ENCODE results near the gene POLR2E.

POLR2E gene

GRCh38 chr19:1139126-1139525 lies 44.0 kb upstream of the POLR2E start:
- Mint-ChIP-seq H3K9me3 (peaks cover 3% of the 10 kb centered on the region), H3K4me1 (peaks cover 4% of the 10 kb centered on the region), H3K27me3 (ENCODE audit: low read depth) (no peaks in the 10 kb centered on the region), H3K27ac (no peak overlapping the region), H3K4me3 (no peak overlapping the region), H3K36me3 (ENCODE audit: low read depth) (peaks cover 34% of the 10 kb centered on the region)
- TF ChIP-seq CTCF (IDR thresholded peaks at IDR 0.05; ENCODE audit: unreplicated experiment in 3 of 3) = no peak

- H3K27ac Mint-ChIP-seq = no peak overlapping the region
- H3K36me3 Mint-ChIP-seq (ENCODE audit: low read depth) = peaks cover 26% of the 10 kb centered on the region
- peaks cover 4% of the 10 kb centered on the region for H3K4me1 Mint-ChIP-seq
- TF ChIP-seq CTCF (IDR thresholded peaks at IDR 0.05; ENCODE audit: unreplicated experiment in 3 of 3) = no peak
- H3K27me3 Mint-ChIP-seq (ENCODE audit: low read depth) = no peaks in the 10 kb centered on the region
- no peaks in the 10 kb centered on the region for H3K9me3 Mint-ChIP-seq
- no peak overlapping the region for H3K4me3 Mint-ChIP-seq
Observed at GRCh38 chr19:1138121-1138520, 42.9 kb upstream of the POLR2E start.

GRCh38 chr19:1136621-1137317 lies 41.6 kb upstream of the POLR2E start:
- Mint-ChIP-seq H3K4me1 (peaks cover 4% of the 10 kb centered on the region), H3K9me3 (no peaks in the 10 kb centered on the region), H3K4me3 (no peak overlapping the region), H3K36me3 (ENCODE audit: low read depth) (peaks cover 17% of the 10 kb centered on the region), H3K27ac (no peak overlapping the region), H3K27me3 (ENCODE audit: low read depth) (no peaks in the 10 kb centered on the region)
- no peak for TF ChIP-seq CTCF (IDR thresholded peaks at IDR 0.05; ENCODE audit: unreplicated experiment in 3 of 3)

- Mint-ChIP-seq H3K4me1 (peaks cover 4% of the 10 kb centered on the region), H3K36me3 (ENCODE audit: low read depth) (peaks cover 16% of the 10 kb centered on the region), H3K9me3 (no peaks in the 10 kb centered on the region), H3K4me3 (no peak overlapping the region), H3K27me3 (ENCODE audit: low read depth) (no peaks in the 10 kb centered on the region), H3K27ac (no peak overlapping the region)
- TF ChIP-seq CTCF (IDR thresholded peaks at IDR 0.05; ENCODE audit: unreplicated experiment in 3 of 3) = no peak
Observed at GRCh38 chr19:1136201-1136600, 41.0 kb upstream of the POLR2E start.

- peaks cover 12% of the 10 kb centered on the region for H3K36me3 Mint-ChIP-seq (ENCODE audit: low read depth)
- H3K4me1 Mint-ChIP-seq = peaks cover 4% of the 10 kb centered on the region
- no peaks in the 10 kb centered on the region for H3K9me3 Mint-ChIP-seq
- no peak overlapping the region for H3K27ac Mint-ChIP-seq
- no peak overlapping the region for H3K4me3 Mint-ChIP-seq
- H3K27me3 Mint-ChIP-seq (ENCODE audit: low read depth) = no peaks in the 10 kb centered on the region
- no peak for TF ChIP-seq CTCF (IDR thresholded peaks at IDR 0.05; ENCODE audit: unreplicated experiment in 3 of 3)
Observed at GRCh38 chr19:1135454-1135853, 40.3 kb upstream of the POLR2E start.

GRCh38 chr19:1134431-1134830 lies 39.3 kb upstream of the POLR2E start:
- no peak overlapping the region for H3K4me3 Mint-ChIP-seq
- peaks cover 4% of the 10 kb centered on the region for H3K4me1 Mint-ChIP-seq
- H3K27me3 Mint-ChIP-seq (ENCODE audit: low read depth) = no peaks in the 10 kb centered on the region
- no peaks in the 10 kb centered on the region for H3K9me3 Mint-ChIP-seq
- no peak for TF ChIP-seq CTCF (IDR thresholded peaks at IDR 0.05; ENCODE audit: unreplicated experiment in 3 of 3)
- peaks cover 7% of the 10 kb centered on the region for H3K36me3 Mint-ChIP-seq (ENCODE audit: low read depth)
- no peak overlapping the region for H3K27ac Mint-ChIP-seq
